NCI-H146 (cell line): ENCODE measurements around the gene IL36A.

ENCODE experiments used
- DNase-seq: peaks from one replicate; lab custom pipeline; 2025; lab: John Stamatoyannopoulos, UW

The IL36A gene

DNA sequence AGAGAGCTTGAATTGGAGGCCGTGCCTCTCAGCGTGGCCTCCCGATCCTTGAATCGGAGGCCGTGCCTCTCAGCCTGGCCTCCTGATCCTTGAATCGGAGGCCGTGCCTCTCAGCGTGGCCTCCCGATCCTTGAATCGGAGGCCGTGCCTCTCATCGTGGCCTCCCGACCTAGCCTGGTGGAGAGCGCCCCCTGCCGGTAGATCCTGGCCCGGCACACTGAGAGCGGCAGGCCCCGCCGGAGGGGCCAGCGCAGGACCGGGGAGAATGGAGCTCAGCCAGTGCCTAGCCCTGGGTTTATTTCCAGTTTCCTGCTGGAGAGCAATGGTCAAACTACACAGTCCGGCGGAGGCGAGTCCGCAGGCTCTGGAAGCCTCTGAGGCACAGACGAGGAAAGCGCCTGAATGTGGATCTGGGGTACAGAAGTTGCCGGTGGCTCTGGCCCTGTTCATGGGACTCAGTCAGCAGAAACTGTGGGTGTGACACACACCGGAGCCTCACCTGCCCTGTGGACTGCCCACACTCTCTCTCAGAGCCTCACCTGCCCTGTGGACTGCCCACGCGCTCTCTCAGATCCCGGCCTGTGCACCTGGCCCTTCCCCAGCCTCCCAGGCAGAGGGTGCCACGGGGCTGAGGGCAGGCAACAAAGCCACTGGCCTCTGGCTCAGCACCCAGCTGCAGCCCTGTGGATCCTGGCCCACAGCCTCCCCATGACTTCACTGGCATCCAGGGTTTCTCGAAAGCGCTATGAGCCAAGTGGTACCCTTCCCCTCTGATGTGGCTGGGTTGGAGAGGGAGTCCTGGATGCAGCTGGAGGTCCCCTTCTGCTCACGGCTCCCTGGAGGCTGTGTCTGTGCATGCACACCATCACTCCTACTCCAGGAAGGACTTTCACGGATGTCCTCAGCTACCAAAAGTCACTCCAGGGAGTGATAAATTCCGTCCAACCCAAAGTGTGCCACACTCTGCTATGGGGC, 45.9 kb downstream of the IL36A start:
- DNase-seq: no peak

DNA sequence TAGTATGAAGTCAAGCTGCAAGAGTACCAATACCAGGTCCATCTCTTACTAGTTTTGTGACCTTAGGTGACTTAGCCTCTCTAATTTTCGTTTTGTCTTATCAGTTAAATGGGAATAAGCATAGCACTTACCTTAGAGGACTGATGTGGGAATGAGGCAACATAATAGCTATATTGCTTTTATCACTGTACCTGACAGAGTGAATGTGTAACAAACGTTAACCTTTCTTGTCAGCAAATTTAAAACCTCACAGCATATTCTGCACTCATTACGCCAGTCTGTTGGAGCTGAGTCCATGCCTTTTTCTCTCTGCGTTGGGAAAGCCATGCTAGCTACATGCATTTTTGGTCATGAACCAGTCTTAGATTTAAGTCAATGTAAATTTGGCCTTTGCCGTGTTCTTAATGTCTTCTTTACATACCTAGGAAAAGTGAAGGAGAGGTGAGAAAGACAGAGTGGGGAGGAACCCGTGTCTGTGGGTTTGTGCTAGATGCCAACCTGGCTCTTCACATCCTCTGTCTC, 47.2 kb downstream of the IL36A start, which contains the start of gene IL36B:
Gene IL36B (minus strand): TSS at position 472 of the 522 bp plus-strand sequence.
- DNase-seq: no peak

DNA sequence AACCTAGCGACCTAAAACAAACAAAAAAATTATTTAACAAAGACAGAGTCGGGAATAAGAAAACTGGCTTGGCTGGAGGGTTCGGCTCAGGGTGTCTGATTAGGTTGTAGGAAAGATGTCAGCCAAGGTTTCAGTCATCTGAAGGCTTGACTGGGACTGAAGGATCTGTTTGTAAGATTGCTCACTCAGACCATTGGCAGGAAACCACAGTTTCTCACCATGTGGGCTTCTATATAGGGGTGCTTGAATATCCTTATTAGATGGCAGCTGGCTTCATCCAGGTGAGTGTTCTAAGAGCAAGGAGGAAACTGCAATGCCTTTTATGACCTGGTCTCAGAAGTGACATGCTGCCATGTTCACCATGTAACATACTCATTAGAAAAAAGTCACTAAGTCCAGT, 48.4 kb downstream of the IL36A start:
- no peak for DNase-seq

DNA sequence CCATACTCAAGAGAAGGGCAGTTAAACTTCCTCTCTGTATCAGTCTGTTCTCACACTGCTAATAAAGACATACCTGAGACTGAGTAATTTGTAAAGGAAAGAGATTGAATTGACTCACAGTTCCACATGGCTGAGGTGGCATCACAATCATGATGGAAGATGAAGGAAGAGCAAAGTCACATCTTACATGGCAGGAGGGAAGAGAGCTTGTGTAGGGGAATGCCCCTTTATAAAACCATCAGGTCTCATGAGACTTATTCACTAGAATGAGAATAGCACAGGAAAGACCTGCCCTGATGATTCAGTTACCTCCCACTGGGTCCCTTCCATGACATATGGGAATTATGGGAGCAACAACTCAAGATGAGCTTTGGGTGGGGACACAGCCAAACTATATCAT, 48.8 kb downstream of the IL36A start:
- DNase-seq: no peak

DNA sequence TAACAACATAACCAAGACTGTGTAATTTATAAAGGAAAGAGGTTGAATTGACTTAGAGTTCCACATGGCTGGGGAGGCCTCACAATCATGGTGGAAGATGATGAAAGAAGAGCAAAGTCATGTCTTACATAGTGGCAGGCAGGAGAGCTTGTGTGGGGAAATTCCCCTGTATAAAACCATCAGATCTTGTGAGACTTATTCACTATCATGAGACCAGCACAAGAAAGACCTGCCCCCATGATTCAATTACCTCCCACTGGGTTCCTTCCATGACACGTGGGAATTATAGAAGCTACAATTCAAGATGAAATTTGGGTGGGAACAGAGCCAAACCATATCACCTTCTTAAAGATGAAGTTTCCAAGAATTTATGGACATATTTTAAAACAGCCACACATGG, 51.3 kb downstream of the IL36A start:
- DNase-seq: no peak

DNA sequence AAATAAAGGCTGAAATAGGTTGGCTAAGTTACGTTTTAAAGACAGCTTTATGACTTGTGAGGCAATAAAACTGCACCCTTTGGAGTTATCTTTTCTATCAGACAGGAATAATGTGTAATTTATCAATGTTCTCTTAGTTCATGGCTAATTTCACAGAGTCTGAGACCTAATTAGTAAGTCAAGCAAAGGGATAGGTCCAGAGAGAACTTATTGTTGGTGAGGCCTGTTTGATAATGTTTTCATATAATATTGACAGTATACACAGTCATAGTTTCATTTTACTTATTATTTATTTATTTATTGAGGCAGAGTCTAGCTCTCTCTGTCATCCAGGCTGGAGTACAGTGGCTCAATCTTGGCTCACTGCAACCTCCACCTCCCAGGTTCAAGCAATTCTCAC, 51.9 kb downstream of the IL36A start:
- no peak for DNase-seq
